ENCODE results near the gene AUTS2.

Gene AUTS2

GRCh38 chr7:70680743-70681468 lies 1082.6 kb downstream of the AUTS2 start:
- Histone ChIP-seq H3K36me3 (ENCODE audit: insufficient read depth, low read length) (no peaks in the 10 kb centered on the region), H3K9ac (ENCODE audit: low read depth, low read length) (no peak overlapping the region), H3K4me3 (ENCODE audit: low read length) (peak overlapping the region; percentile 23; the same call in 1 of the 2 replicates), H3K27me3 (ENCODE audit: insufficient read depth, low read length) (peaks cover 84% of the 10 kb centered on the region), H3K4me1 (ENCODE audit: insufficient read depth, low read length) (peaks cover 31% of the 10 kb centered on the region), H3K27ac (ENCODE audit: low read depth, low read length) (no peak overlapping the region), H3K9me3 (ENCODE audit: insufficient read depth, low read depth, low read length) (no peaks in the 10 kb centered on the region)
- 12% methylated on average over 14 of the region's 15 CpGs for WGBS

DNA sequence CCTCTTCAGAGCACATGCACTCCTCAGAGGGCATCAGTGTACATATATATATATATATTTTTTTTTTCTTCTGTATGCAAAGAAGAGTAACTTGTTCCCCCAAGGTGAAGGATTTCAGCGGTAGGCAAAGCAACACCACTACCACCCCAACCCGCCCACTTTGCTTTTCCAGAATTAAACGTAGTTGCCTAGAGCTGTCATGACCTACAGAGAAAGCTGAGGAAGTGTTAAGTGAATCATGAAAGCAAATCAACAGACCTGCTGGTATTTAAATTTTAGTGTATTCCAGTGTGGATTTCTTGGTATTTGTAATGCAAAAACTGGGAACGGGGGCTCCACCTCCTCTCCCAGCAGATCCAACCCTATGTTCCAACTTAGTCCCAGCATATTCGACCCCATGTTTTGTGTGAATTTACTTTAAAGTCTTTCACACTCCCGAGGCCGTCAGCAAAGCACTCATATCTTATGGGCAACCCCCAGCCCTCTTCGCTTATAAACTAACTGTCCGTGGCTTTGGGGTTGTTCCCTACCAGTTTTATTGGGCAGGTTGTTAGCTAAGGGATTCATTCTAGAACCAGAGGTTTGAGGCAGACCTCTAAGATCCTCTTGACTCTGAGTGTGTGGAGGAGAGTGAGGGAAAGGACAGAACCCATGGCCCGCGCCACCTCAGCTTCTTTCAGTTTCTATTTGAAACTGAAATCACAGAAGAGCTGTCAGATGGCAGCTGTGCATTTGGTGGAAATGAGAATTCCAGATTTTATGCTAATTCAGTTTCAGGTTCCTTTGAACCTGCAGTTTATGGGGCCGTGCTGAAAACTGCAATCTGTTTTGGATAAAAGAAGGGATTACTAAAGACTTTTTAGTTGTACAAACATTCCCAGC lies 1083.4 kb downstream of the AUTS2 start:
- Histone ChIP-seq H3K4me3 (ENCODE audit: low read length) (peak overlapping the region; percentile 23; the same call in 1 of the 2 replicates), H3K27me3 (ENCODE audit: insufficient read depth, low read length) (peaks cover 87% of the 10 kb centered on the region), H3K27ac (ENCODE audit: low read depth, low read length) (no peak overlapping the region), H3K36me3 (ENCODE audit: insufficient read depth, low read length) (no peaks in the 10 kb centered on the region), H3K4me1 (ENCODE audit: insufficient read depth, low read length) (peaks cover 31% of the 10 kb centered on the region), H3K9me3 (ENCODE audit: insufficient read depth, low read depth, low read length) (no peaks in the 10 kb centered on the region), H3K9ac (ENCODE audit: low read depth, low read length) (no peak overlapping the region)
- WGBS = 14% methylated on average over 10 of the region's 12 CpGs

DNA sequence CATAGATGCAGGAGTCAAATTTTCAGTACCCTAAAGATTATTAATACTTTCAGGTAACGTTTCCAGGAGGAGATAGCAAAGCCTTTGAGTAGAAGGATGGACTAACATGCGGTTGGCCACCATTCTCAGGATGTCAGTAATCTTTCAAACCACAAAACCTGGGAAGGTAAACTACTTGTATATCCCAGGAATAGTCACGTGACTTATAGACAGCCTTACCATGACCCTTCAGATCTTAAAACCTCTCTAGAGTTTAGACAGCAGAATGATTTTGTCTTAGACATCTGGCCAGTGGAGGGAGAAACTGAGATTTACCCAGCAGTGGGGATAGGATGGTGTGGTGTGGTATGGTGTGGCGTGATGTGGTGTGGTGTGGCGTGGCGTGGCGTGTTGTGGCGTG lies 1085.9 kb downstream of the AUTS2 start:
- no peak overlapping the region for H3K4me3 ChIP-seq (ENCODE audit: low read length)
- WGBS = 92% methylated on average over 8 of the region's 8 CpGs
- H3K4me1 ChIP-seq (ENCODE audit: insufficient read depth, low read length) = peaks cover 31% of the 10 kb centered on the region

GRCh38 chr7:70693321-70693685 lies 1095.0 kb downstream of the AUTS2 start:
- Histone ChIP-seq H3K4me1 (ENCODE audit: insufficient read depth, low read length) (peaks cover 26% of the 10 kb centered on the region), H3K27me3 (ENCODE audit: insufficient read depth, low read length) (peaks cover 29% of the 10 kb centered on the region), H3K9ac (ENCODE audit: low read depth, low read length) (0 out of 2 replicates have a peak overlapping the region, but pooled peaks have one; percentile 18), H3K9me3 (ENCODE audit: insufficient read depth, low read depth, low read length) (no peaks in the 10 kb centered on the region), H3K4me3 (ENCODE audit: low read length) (peak overlapping the region; percentile 89), H3K27ac (ENCODE audit: low read depth, low read length) (no peak overlapping the region; the same call in 1 of the 2 replicates), H3K36me3 (ENCODE audit: insufficient read depth, low read length) (no peaks in the 10 kb centered on the region)
- WGBS = 23% methylated on average over 9 of the region's 9 CpGs

More for the DNA sequence above, 1085.9 kb downstream of the AUTS2 start:
- Histone ChIP-seq H3K27me3 (ENCODE audit: insufficient read depth, low read length) (peaks cover 72% of the 10 kb centered on the region), H3K9me3 (ENCODE audit: insufficient read depth, low read depth, low read length) (no peaks in the 10 kb centered on the region), H3K27ac (ENCODE audit: low read depth, low read length) (no peak overlapping the region), H3K36me3 (ENCODE audit: insufficient read depth, low read length) (no peaks in the 10 kb centered on the region), H3K9ac (ENCODE audit: low read depth, low read length) (no peak overlapping the region)

GRCh38 chr7:70693686-70694433 lies 1095.6 kb downstream of the AUTS2 start:
- H3K9me3 ChIP-seq (ENCODE audit: insufficient read depth, low read depth, low read length) = no peaks in the 10 kb centered on the region
- H3K36me3 ChIP-seq (ENCODE audit: insufficient read depth, low read length) = peaks cover 5% of the 10 kb centered on the region; the same call in 1 of the 2 replicates
- WGBS = under 1% methylated on average over 101 of the region's 101 CpGs
- H3K27me3 ChIP-seq (ENCODE audit: insufficient read depth, low read length) = peaks cover 29% of the 10 kb centered on the region
- H3K9ac ChIP-seq (ENCODE audit: low read depth, low read length) = peak overlapping the region; percentile 94
- peak overlapping the region; percentile 10; the same call in 1 of the 2 replicates for H3K27ac ChIP-seq (ENCODE audit: low read depth, low read length)
- H3K4me3 ChIP-seq (ENCODE audit: low read length) = peak overlapping the region; percentile 89
- peaks cover 32% of the 10 kb centered on the region for H3K4me1 ChIP-seq (ENCODE audit: insufficient read depth, low read length)

GRCh38 chr7:70694434-70694970 lies 1096.2 kb downstream of the AUTS2 start:
- peak overlapping the region; percentile 89 for H3K4me3 ChIP-seq (ENCODE audit: low read length)
- peaks cover 29% of the 10 kb centered on the region for H3K27me3 ChIP-seq (ENCODE audit: insufficient read depth, low read length)
- H3K9ac ChIP-seq (ENCODE audit: low read depth, low read length) = peak overlapping the region; percentile 94
- peak overlapping the region; percentile 71 for H3K27ac ChIP-seq (ENCODE audit: low read depth, low read length)
- peaks cover 38% of the 10 kb centered on the region for H3K4me1 ChIP-seq (ENCODE audit: insufficient read depth, low read length)
- peaks cover 12% of the 10 kb centered on the region; the same call in 1 of the 2 replicates for H3K36me3 ChIP-seq (ENCODE audit: insufficient read depth, low read length)
- WGBS = under 1% methylated on average over 80 of the region's 80 CpGs
- H3K9me3 ChIP-seq (ENCODE audit: insufficient read depth, low read depth, low read length) = no peaks in the 10 kb centered on the region

DNA sequence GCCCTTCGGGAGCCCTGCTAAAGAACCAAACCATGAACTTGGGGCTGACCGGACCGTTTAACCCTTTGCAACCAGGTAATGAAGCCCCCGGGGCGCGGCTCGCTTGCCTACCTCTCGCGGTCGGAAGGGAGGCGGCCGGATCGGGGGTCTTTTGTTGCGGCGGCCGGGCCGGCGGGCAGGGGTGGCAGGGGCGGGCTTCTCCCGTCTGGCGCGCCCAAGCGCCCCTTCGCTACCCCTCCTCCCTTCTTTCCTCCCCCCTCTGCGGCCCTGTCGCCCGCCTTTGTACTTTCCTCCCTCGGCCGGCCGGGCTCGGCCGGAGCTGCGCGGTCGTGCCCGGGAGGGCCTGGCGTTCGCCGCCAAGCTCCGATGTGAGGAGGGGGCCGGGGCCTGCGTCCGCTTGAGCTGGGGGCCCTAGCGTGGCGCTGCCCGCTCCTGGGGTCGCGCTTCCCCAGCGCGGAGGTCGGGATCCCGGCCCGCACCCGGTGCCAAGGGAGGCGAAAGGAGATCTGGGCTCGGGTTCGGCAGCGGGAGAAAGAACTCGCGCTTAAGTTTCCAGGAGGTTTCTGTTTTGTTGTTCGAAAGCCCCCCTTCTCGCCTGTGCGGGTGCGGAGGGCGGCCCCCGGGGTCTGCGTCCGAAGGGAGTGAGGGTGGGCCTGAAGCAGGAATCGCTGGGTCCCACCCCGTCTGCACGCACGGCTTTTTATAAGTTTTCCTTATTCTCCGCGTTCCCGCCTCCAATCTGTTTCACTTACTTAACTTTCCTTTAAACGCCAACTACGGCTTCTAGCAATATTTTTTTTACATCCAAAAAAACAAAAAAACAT lies 1096.9 kb downstream of the AUTS2 start:
- Histone ChIP-seq H3K4me3 (ENCODE audit: low read length) (peak overlapping the region; percentile 89), H3K27ac (ENCODE audit: low read depth, low read length) (peak overlapping the region; percentile 71), H3K9ac (ENCODE audit: low read depth, low read length) (peak overlapping the region; percentile 94), H3K27me3 (ENCODE audit: insufficient read depth, low read length) (peaks cover 25% of the 10 kb centered on the region), H3K4me1 (ENCODE audit: insufficient read depth, low read length) (peaks cover 42% of the 10 kb centered on the region), H3K36me3 (ENCODE audit: insufficient read depth, low read length) (peaks cover 13% of the 10 kb centered on the region; the same call in 1 of the 2 replicates), H3K9me3 (ENCODE audit: insufficient read depth, low read depth, low read length) (no peaks in the 10 kb centered on the region)
- WGBS = under 1% methylated on average over 77 of the region's 77 CpGs

DNA sequence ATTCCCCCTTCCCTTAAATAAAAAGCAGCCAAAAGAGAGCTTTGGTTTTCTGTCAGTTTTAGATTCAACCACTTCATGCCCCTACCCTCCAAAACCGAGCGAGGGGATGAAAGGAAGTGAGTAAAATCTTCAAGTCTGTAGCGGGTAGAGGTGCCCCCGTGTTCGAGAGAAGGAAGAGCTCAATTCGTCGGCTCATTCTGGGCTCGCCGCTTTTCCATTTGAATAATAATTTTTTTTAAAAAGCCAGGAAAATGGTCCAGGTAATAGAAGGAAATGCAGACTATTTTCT lies 1097.5 kb downstream of the AUTS2 start:
- 0% methylated on average over 9 of the region's 9 CpGs for WGBS
- peaks cover 13% of the 10 kb centered on the region; the same call in 1 of the 2 replicates for H3K36me3 ChIP-seq (ENCODE audit: insufficient read depth, low read length)
- H3K27me3 ChIP-seq (ENCODE audit: insufficient read depth, low read length) = peaks cover 23% of the 10 kb centered on the region
- H3K9me3 ChIP-seq (ENCODE audit: insufficient read depth, low read depth, low read length) = no peaks in the 10 kb centered on the region
- peak overlapping the region; percentile 89 for H3K4me3 ChIP-seq (ENCODE audit: low read length)
- H3K4me1 ChIP-seq (ENCODE audit: insufficient read depth, low read length) = peaks cover 46% of the 10 kb centered on the region
- peak overlapping the region; percentile 71; the same call in 1 of the 2 replicates for H3K27ac ChIP-seq (ENCODE audit: low read depth, low read length)
- peak overlapping the region; percentile 94 for H3K9ac ChIP-seq (ENCODE audit: low read depth, low read length)

DNA sequence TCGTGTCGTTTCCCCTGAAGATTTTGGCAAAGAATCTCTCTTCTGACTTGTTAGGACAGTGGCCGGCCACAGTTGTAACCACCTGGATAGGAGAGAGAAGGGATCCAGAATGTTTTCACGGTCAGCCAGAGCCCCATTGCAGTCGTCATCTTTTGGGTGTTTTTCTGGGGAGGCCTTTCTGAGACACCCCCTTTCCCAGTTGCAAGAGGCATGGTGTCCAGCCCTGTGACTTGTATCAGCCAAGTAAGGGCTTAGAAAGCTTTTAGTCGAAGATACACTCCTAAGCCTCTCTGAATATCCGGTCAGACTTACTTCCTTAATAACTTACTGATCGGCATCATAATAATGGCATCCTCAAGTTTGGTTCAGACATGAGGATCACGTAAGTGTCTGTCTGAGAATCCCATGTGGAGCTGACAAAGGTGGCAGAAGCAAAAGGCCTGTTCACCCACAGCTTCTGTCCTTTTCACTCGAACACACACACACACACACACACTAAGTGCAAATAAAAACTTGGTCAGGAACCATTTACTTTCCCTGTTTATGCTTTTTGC lies 1098.0 kb downstream of the AUTS2 start:
- Histone ChIP-seq H3K36me3 (ENCODE audit: insufficient read depth, low read length) (peaks cover 14% of the 10 kb centered on the region; the same call in 1 of the 2 replicates), H3K27ac (ENCODE audit: low read depth, low read length) (no peak overlapping the region), H3K4me3 (ENCODE audit: low read length) (peak overlapping the region; percentile 89), H3K9me3 (ENCODE audit: insufficient read depth, low read depth, low read length) (no peaks in the 10 kb centered on the region), H3K27me3 (ENCODE audit: insufficient read depth, low read length) (peaks cover 23% of the 10 kb centered on the region), H3K9ac (ENCODE audit: low read depth, low read length) (peak overlapping the region; percentile 94), H3K4me1 (ENCODE audit: insufficient read depth, low read length) (peaks cover 51% of the 10 kb centered on the region)
- WGBS = 5% methylated on average over 10 of the region's 10 CpGs
